Activated B cell treated with CpG ODN at 0.5 μM for 24 hours (primary cell): ENCODE measurements around the gene PHAX. TPM values are rescaled to one million over a fixed set of nuclear protein-coding genes. Genes with fewer than 3 reads are reported as not detected.

ENCODE experiments used
- ATAC-seq: fragments of 200-7000 bp; cut with Tn5 transposase; one replicate; pipeline ENCODE4 v1.10.0; 2021; ENCODE audit warnings: low read depth, mild to moderate bottlenecking, moderate library complexity
- CTCF ChIA-PET: fragments of 350-600 bp; sonication (Branson Sonifier 250); formaldehyde crosslinking; loops from one replicate; lab custom pipeline; 2021; ENCODE audit warnings: antibody characterized with exemption; lab: Charles Lee
- POLR2A ChIA-PET: fragments of 350-600 bp; sonication (Branson Sonifier 250); formaldehyde crosslinking; loops from one replicate; lab custom pipeline; 2021; ENCODE audit warnings: antibody characterized with exemption; lab: Charles Lee
- DNase-seq: peaks from one replicate; pipeline ENCODE4 v3.0.0; 2022
- H3K27ac Mint-ChIP-seq: one replicate; pipeline ENCODE4 v1.8.0; 2020; ENCODE audit warnings: mixed read lengths
- H3K27me3 Mint-ChIP-seq: one replicate; pipeline ENCODE4 v1.8.0; 2021; ENCODE audit warnings: mixed read lengths
- H3K36me3 Mint-ChIP-seq: one replicate; pipeline ENCODE4 v1.8.0; 2021; ENCODE audit warnings: low read depth, mixed read lengths
- H3K4me1 Mint-ChIP-seq: one replicate; pipeline ENCODE4 v1.8.0; 2021; ENCODE audit warnings: mixed read lengths
- H3K4me3 Mint-ChIP-seq: one replicate; pipeline ENCODE4 v1.8.0; 2020; ENCODE audit warnings: mild to moderate bottlenecking, mixed read lengths
- H3K9me3 Mint-ChIP-seq: one replicate; pipeline ENCODE4 v1.8.0; 2020; ENCODE audit warnings: mixed read lengths
- CTCF ChIP-seq: fragments of 200-600 bp; IDR thresholded peaks from one replicate; pipeline ENCODE4 v1.8.0; 2022; ENCODE audit warnings: antibody characterized with exemption, mild to moderate bottlenecking
- intact Hi-C: fragments of 100-400 bp; cut with micrococcal nuclease; formaldehyde crosslinking; loops from one replicate; pipeline ENCODE4 v1.15.1; 2024
- total RNA-seq: library from RNA; stranded (reverse); gene quantifications from 2 replicates; pipeline ENCODE4 v1.2.3, GENCODE V29; 2022

The PHAX gene
- total RNA-seq, 1 donor from 2014 or later: 31.0 TPM

- CTCF ChIA-PET: no interaction called here
- ATAC-seq (no peak), DNase-seq (no peak)
- Mint-ChIP-seq H3K4me1 (no peaks in the 10 kb centered on the region), H3K4me3 (no peak overlapping the region), H3K27me3 (no peaks in the 10 kb centered on the region), H3K9me3 (no peaks in the 10 kb centered on the region), H3K27ac (no peak overlapping the region), H3K36me3 (no peaks in the 10 kb centered on the region)
- POLR2A ChIA-PET: no interaction called here
- TF ChIP-seq CTCF: no peak
- intact Hi-C loops: no loop called here
Measured at GRCh38 chr5:126568206-126568755, 32.5 kb upstream of the PHAX start.

- ChIA-PET CTCF (no interaction called here), POLR2A (no interaction called here)
- H3K9me3 Mint-ChIP-seq: no peaks in the 10 kb centered on the region
- no peak overlapping the region for H3K27ac Mint-ChIP-seq
- H3K4me1 Mint-ChIP-seq: no peaks in the 10 kb centered on the region
- no peak for TF ChIP-seq CTCF
- DNase-seq (no peak), ATAC-seq (no peak)
- intact Hi-C loops: no loop called here
- no peaks in the 10 kb centered on the region for H3K27me3 Mint-ChIP-seq
- H3K4me3 Mint-ChIP-seq: no peak overlapping the region
- no peaks in the 10 kb centered on the region for H3K36me3 Mint-ChIP-seq
Measured at GRCh38 chr5:126575644-126576043, 25.1 kb upstream of the PHAX start.

- ATAC-seq: no peak
- Mint-ChIP-seq H3K27me3 (no peaks in the 10 kb centered on the region), H3K4me1 (no peaks in the 10 kb centered on the region), H3K27ac (no peak overlapping the region), H3K4me3 (no peak overlapping the region), H3K36me3 (no peaks in the 10 kb centered on the region), H3K9me3 (no peaks in the 10 kb centered on the region)
- intact Hi-C loops: no loop called here
- ChIA-PET POLR2A (no interaction called here), CTCF (no interaction called here)
- no peak for DNase-seq
- TF ChIP-seq CTCF: no peak
Measured at GRCh38 chr5:126576974-126577373, 23.8 kb upstream of the PHAX start.

- ATAC-seq (no peak), DNase-seq (no peak)
- no peaks in the 10 kb centered on the region for H3K9me3 Mint-ChIP-seq
- ChIA-PET POLR2A (no interaction called here), CTCF (no interaction called here)
- H3K27me3 Mint-ChIP-seq: no peaks in the 10 kb centered on the region
- no peaks in the 10 kb centered on the region for H3K4me1 Mint-ChIP-seq
- TF ChIP-seq CTCF: no peak
- H3K4me3 Mint-ChIP-seq: no peak overlapping the region
- no peak overlapping the region for H3K27ac Mint-ChIP-seq
- no peaks in the 10 kb centered on the region for H3K36me3 Mint-ChIP-seq
- intact Hi-C loops: no loop called here
Measured at GRCh38 chr5:126577415-126577814, 23.3 kb upstream of the PHAX start.

- ChIA-PET CTCF (no interaction called here), POLR2A (no interaction called here)
- DNase-seq (no peak), ATAC-seq (no peak)
- no peaks in the 10 kb centered on the region for H3K27me3 Mint-ChIP-seq
- no peak overlapping the region for H3K4me3 Mint-ChIP-seq
- no peaks in the 10 kb centered on the region for H3K4me1 Mint-ChIP-seq
- no peak overlapping the region for H3K27ac Mint-ChIP-seq
- no peaks in the 10 kb centered on the region for H3K36me3 Mint-ChIP-seq
- no peaks in the 10 kb centered on the region for H3K9me3 Mint-ChIP-seq
- intact Hi-C loops: no loop called here
- no peak for TF ChIP-seq CTCF
Measured at GRCh38 chr5:126579716-126580115, 21.0 kb upstream of the PHAX start.
